ENCODE measurements around the gene CEMIP2. TPM values are rescaled to one million over a fixed set of nuclear protein-coding genes. Genes with fewer than 3 reads are reported as not detected.

The CEMIP2 gene
- total RNA-seq, 1 donor from 2014 or later, result 45.3 TPM

GRCh38 chr9:71656496-71656895 lies 111.8 kb downstream of the CEMIP2 start:
- Mint-ChIP-seq H3K27ac (no peak overlapping the region), H3K27me3 (ENCODE audit: low read depth) (peaks cover 28% of the 10 kb centered on the region), H3K4me3 (ENCODE audit: low read depth) (no peak overlapping the region), H3K9me3 (peaks cover 10% of the 10 kb centered on the region), H3K4me1 (ENCODE audit: low read depth) (peaks cover 3% of the 10 kb centered on the region), H3K36me3 (ENCODE audit: low read depth) (no peaks in the 10 kb centered on the region)
- intact Hi-C loops (cut with micrococcal nuclease), result no loop called here
- DNase-seq (ENCODE audit: low spot score), result no peak

DNA sequence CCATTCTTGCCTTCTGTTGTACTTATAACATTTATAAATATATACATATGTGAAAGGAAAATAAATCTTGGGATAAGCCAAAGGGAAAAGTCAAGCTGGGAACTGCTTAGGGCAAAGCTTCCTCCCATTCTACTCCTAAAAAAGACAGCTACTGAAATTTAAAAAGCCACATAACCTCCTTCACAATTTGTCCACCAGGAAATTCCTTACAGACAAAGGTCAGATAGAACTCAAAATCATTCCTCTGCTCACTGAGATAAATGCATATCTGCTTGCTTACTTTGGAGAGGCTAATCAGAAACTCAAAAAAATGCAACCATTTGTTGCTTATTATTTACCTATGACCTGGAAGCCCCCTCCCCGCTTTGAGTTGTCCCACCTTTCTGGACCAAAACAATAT lies 112.5 kb downstream of the CEMIP2 start:
- Mint-ChIP-seq H3K27me3 (ENCODE audit: low read depth) (peaks cover 31% of the 10 kb centered on the region), H3K4me3 (ENCODE audit: low read depth) (no peak overlapping the region), H3K27ac (no peak overlapping the region), H3K36me3 (ENCODE audit: low read depth) (no peaks in the 10 kb centered on the region), H3K4me1 (ENCODE audit: low read depth) (peaks cover 3% of the 10 kb centered on the region), H3K9me3 (peaks cover 10% of the 10 kb centered on the region)
- intact Hi-C loops (cut with micrococcal nuclease), result no loop called here
- no peak for DNase-seq (ENCODE audit: low spot score)

DNA sequence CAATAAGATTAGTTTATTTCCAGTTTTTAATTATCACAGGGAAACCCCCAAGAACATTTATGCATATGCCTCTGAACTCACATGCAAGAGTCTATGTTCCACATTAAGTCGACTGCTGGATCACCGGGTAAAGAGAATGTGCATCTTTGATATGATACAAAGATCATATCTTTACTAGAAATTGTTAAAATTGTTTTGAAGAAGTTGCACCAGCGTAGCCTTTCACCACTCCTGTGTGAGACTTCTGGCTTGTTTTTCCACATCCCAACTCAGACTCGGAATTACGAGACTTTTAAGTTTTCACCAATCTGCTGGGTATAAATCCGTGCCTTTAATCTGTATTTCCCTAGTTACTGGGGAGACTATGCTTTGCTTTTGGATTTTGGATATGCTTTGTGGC lies 113.2 kb downstream of the CEMIP2 start:
- peaks cover 3% of the 10 kb centered on the region for H3K4me1 Mint-ChIP-seq (ENCODE audit: low read depth)
- peaks cover 35% of the 10 kb centered on the region for H3K27me3 Mint-ChIP-seq (ENCODE audit: low read depth)
- H3K36me3 Mint-ChIP-seq (ENCODE audit: low read depth), result no peaks in the 10 kb centered on the region
- no peak overlapping the region for H3K4me3 Mint-ChIP-seq (ENCODE audit: low read depth)
- DNase-seq (ENCODE audit: low spot score), result no peak
- H3K9me3 Mint-ChIP-seq, result peaks cover 10% of the 10 kb centered on the region
- H3K27ac Mint-ChIP-seq, result no peak overlapping the region
- intact Hi-C loops (cut with micrococcal nuclease), result no loop called here

GRCh38 chr9:71652480-71652879 lies 115.8 kb downstream of the CEMIP2 start:
- Mint-ChIP-seq H3K9me3 (peaks cover 4% of the 10 kb centered on the region), H3K27ac (no peak overlapping the region), H3K4me3 (ENCODE audit: low read depth) (no peak overlapping the region), H3K36me3 (ENCODE audit: low read depth) (no peaks in the 10 kb centered on the region), H3K4me1 (ENCODE audit: low read depth) (peaks cover 9% of the 10 kb centered on the region), H3K27me3 (ENCODE audit: low read depth) (peaks cover 34% of the 10 kb centered on the region)
- intact Hi-C loops (cut with micrococcal nuclease), result no loop called here
- no peak for DNase-seq (ENCODE audit: low spot score)

GRCh38 chr9:71648453-71648852 lies 119.9 kb downstream of the CEMIP2 start:
- Mint-ChIP-seq H3K27me3 (ENCODE audit: low read depth) (peaks cover 32% of the 10 kb centered on the region), H3K4me1 (ENCODE audit: low read depth) (peaks cover 18% of the 10 kb centered on the region), H3K27ac (no peak overlapping the region), H3K9me3 (no peaks in the 10 kb centered on the region), H3K36me3 (ENCODE audit: low read depth) (no peaks in the 10 kb centered on the region), H3K4me3 (ENCODE audit: low read depth) (no peak overlapping the region)
- DNase-seq (ENCODE audit: low spot score), result no peak
- intact Hi-C loops (cut with micrococcal nuclease), result no loop called here

- H3K27me3 Mint-ChIP-seq (ENCODE audit: low read depth), result peaks cover 30% of the 10 kb centered on the region
- no peaks in the 10 kb centered on the region for H3K9me3 Mint-ChIP-seq
- intact Hi-C loops (cut with micrococcal nuclease), result no loop called here
- no peak overlapping the region for H3K4me3 Mint-ChIP-seq (ENCODE audit: low read depth)
- no peaks in the 10 kb centered on the region for H3K36me3 Mint-ChIP-seq (ENCODE audit: low read depth)
- peaks cover 16% of the 10 kb centered on the region for H3K4me1 Mint-ChIP-seq (ENCODE audit: low read depth)
- no peak overlapping the region for H3K27ac Mint-ChIP-seq
- no peak for DNase-seq (ENCODE audit: low spot score)
Measured at GRCh38 chr9:71647094-71647591, 121.2 kb downstream of the CEMIP2 start.

DNA sequence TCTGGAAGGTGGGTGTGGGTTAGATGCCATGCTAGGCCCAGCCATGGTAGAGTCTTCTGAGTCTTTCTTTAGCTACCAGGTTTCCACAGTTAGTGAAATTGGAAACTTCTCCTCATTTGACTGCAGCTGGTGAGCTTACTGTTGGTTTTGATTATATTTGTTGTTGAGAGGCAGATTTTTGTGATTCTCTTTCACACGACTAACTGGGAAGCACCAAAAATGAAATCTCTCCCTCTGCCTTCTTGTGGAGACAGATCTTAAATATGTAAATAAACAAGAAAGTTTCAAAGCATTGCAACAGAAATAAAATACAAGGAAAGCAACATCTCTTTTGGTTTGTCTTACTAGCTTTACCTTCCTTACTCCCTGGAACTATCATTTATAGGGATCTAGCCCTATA lies 122.2 kb downstream of the CEMIP2 start:
- intact Hi-C loops (cut with micrococcal nuclease), result no loop called here
- no peak overlapping the region for H3K27ac Mint-ChIP-seq
- no peak overlapping the region for H3K4me3 Mint-ChIP-seq (ENCODE audit: low read depth)
- DNase-seq (ENCODE audit: low spot score), result no peak
- peaks cover 15% of the 10 kb centered on the region for H3K4me1 Mint-ChIP-seq (ENCODE audit: low read depth)
- no peaks in the 10 kb centered on the region for H3K36me3 Mint-ChIP-seq (ENCODE audit: low read depth)
- H3K27me3 Mint-ChIP-seq (ENCODE audit: low read depth), result peaks cover 28% of the 10 kb centered on the region
- H3K9me3 Mint-ChIP-seq, result no peaks in the 10 kb centered on the region

- peaks cover 20% of the 10 kb centered on the region for H3K27me3 Mint-ChIP-seq (ENCODE audit: low read depth)
- peaks cover 17% of the 10 kb centered on the region for H3K4me1 Mint-ChIP-seq (ENCODE audit: low read depth)
- H3K36me3 Mint-ChIP-seq (ENCODE audit: low read depth), result no peaks in the 10 kb centered on the region
- intact Hi-C loops (cut with micrococcal nuclease), result no loop called here
- H3K9me3 Mint-ChIP-seq, result no peaks in the 10 kb centered on the region
- H3K4me3 Mint-ChIP-seq (ENCODE audit: low read depth), result no peak overlapping the region
- no peak overlapping the region for H3K27ac Mint-ChIP-seq
- DNase-seq (ENCODE audit: low spot score), result no peak
Measured at GRCh38 chr9:71644819-71645362, 123.4 kb downstream of the CEMIP2 start.

GRCh38 chr9:71643330-71643729 lies 125.0 kb downstream of the CEMIP2 start:
- Mint-ChIP-seq H3K9me3 (no peaks in the 10 kb centered on the region), H3K27me3 (ENCODE audit: low read depth) (peaks cover 17% of the 10 kb centered on the region), H3K36me3 (ENCODE audit: low read depth) (no peaks in the 10 kb centered on the region), H3K4me1 (ENCODE audit: low read depth) (peaks cover 26% of the 10 kb centered on the region), H3K4me3 (ENCODE audit: low read depth) (no peak overlapping the region), H3K27ac (no peak overlapping the region)
- intact Hi-C loops (cut with micrococcal nuclease), result no loop called here
- no peak for DNase-seq (ENCODE audit: low spot score)

- Mint-ChIP-seq H3K9me3 (no peaks in the 10 kb centered on the region), H3K4me1 (ENCODE audit: low read depth) (peaks cover 23% of the 10 kb centered on the region), H3K27ac (no peak overlapping the region), H3K27me3 (ENCODE audit: low read depth) (peaks cover 16% of the 10 kb centered on the region), H3K36me3 (ENCODE audit: low read depth) (no peaks in the 10 kb centered on the region), H3K4me3 (ENCODE audit: low read depth) (no peak overlapping the region)
- intact Hi-C loops (cut with micrococcal nuclease), result no loop called here
- no peak for DNase-seq (ENCODE audit: low spot score)
Measured at GRCh38 chr9:71642056-71642455, 126.3 kb downstream of the CEMIP2 start.

- DNase-seq (ENCODE audit: low spot score), result no peak
- intact Hi-C loops (cut with micrococcal nuclease), result no loop called here
- Mint-ChIP-seq H3K4me3 (ENCODE audit: low read depth) (no peak overlapping the region), H3K4me1 (ENCODE audit: low read depth) (peaks cover 18% of the 10 kb centered on the region), H3K9me3 (no peaks in the 10 kb centered on the region), H3K27me3 (ENCODE audit: low read depth) (peaks cover 1% of the 10 kb centered on the region), H3K36me3 (ENCODE audit: low read depth) (no peaks in the 10 kb centered on the region), H3K27ac (peak overlapping the region; percentile 67)
Measured at GRCh38 chr9:71638627-71639026, 129.7 kb downstream of the CEMIP2 start.

DNA sequence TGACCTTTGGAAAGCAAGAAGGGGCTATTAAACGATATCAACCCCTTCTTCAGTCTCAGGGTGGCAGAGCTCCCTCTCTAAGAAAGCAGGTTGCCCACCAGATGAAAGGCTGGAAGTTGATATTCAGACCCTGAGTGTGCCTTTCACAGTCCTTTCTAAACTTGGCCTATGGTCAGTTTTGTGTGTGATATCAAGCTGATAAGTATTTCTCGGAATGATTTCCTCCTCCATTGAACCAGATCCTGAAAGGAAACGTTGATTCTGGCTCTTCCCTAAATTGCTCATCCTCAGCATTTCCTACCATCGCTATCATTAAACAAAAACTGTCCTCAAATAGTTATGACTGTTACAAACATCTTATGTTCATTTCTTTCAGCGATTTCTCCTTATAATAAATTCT lies 130.4 kb downstream of the CEMIP2 start:
- Mint-ChIP-seq H3K4me1 (ENCODE audit: low read depth) (peaks cover 18% of the 10 kb centered on the region), H3K27me3 (ENCODE audit: low read depth) (peaks cover 1% of the 10 kb centered on the region), H3K27ac (no peak overlapping the region), H3K36me3 (ENCODE audit: low read depth) (no peaks in the 10 kb centered on the region), H3K9me3 (no peaks in the 10 kb centered on the region), H3K4me3 (ENCODE audit: low read depth) (no peak overlapping the region)
- DNase-seq (ENCODE audit: low spot score), result no peak
- intact Hi-C loops (cut with micrococcal nuclease), result no loop called here

DNA sequence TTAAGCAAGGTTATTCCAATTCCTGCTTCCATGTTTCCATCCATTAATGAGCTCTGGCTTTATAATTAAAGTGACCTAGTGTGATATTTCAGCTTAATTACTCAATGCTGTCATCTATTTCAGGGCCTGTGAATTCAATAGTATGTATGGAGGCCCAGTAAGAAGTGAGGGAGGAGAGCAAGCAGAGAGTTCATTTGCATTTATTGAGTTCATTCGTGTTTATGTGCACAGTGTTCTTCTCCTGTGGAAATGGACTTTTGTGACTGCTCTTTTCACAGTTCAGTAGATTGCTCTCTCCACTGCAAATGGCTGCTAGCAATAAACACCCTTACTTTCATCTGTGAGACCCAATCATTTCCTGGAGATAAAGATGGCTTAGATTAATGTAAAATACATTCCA lies 130.9 kb downstream of the CEMIP2 start:
- no peak overlapping the region for H3K27ac Mint-ChIP-seq
- no peak overlapping the region for H3K4me3 Mint-ChIP-seq (ENCODE audit: low read depth)
- H3K4me1 Mint-ChIP-seq (ENCODE audit: low read depth), result peaks cover 18% of the 10 kb centered on the region
- no peak for DNase-seq (ENCODE audit: low spot score)
- intact Hi-C loops (cut with micrococcal nuclease), result no loop called here
- no peaks in the 10 kb centered on the region for H3K36me3 Mint-ChIP-seq (ENCODE audit: low read depth)
- no peaks in the 10 kb centered on the region for H3K9me3 Mint-ChIP-seq
- peaks cover 3% of the 10 kb centered on the region for H3K27me3 Mint-ChIP-seq (ENCODE audit: low read depth)

All from activated T-helper 2 cell treated with anti-CD3 and anti-CD28 coated beads, Interferon-gamma antibody, Interleukin-2, Interleukin-4, amounts not matched to agents 10 μg/mL and 5 μg/mL and 100 μg/mL, durations not matched to agents 14 hours and 24 hours and 36 hours (primary cell).